Left colon (tissue), 2 donors: ENCODE measurements around the gene SLC47A2. TPM values are rescaled to one million over a fixed set of nuclear protein-coding genes. Genes with fewer than 3 reads are reported as not detected.

ENCODE experiments used
- ATAC-seq: fragments of 200-7000 bp; cut with Tn5 transposase; one replicate; pipeline ENCODE4 v1.9.1; 2020; ENCODE audit warnings: mild to moderate bottlenecking, moderate library complexity
- DNase-seq, 2 donors: peaks; one replicate each; pipeline ENCODE4 v3.0.0-alpha.2; 2020
- intact Hi-C, 2 donors: fragments of 100-400 bp; cut with DNase I in 1 of 2; cut with micrococcal nuclease in 1 of 2; formaldehyde crosslinking; loops; one replicate each; pipeline versions ENCODE4 v1.11.2 to v1.14.0; 2022; cut with DNase I, micrococcal nuclease
- total RNA-seq, 2 donors: library from RNA; stranded (reverse); fragmentation: NEBNext Ultra II Directional; extraction: Animal tissue kit (Norgen Biotek cat#: 25700); gene quantifications; one replicate each; pipeline ENCODE4 v1.2.1, GENCODE V29; 2021
- donor health status: DM: no; HTN: no; CAD: no.
- donor health status: DM: yes; HTN: yes; CAD: no.

Gene SLC47A2
- total RNA-seq, 2 donors from 2014 or later = 0.14 to 0.40 TPM

GRCh38 chr17:19733953-19734526 is 17.7 kb upstream of the SLC47A2 start:
- intact Hi-C loops = no loop called here
- peak; percentile 93 for ATAC-seq
- peak in 1 of 2 donors; percentile 35 for DNase-seq

GRCh38 chr17:19731626-19732025 is 15.2 kb upstream of the SLC47A2 start:
- DNase-seq = no peak
- no peak for ATAC-seq
- intact Hi-C loops = no loop called here

GRCh38 chr17:19730843-19731242 is 14.5 kb upstream of the SLC47A2 start:
- ATAC-seq = no peak
- DNase-seq = no peak
- intact Hi-C loops = no loop called here

GRCh38 chr17:19729900-19730299 is 13.5 kb upstream of the SLC47A2 start:
- no peak for ATAC-seq
- intact Hi-C loops = no loop called here

GRCh38 chr17:19728084-19728495 is 11.7 kb upstream of the SLC47A2 start:
- intact Hi-C loops = no loop called here
- DNase-seq (peak; percentile 80 to 84), ATAC-seq (peak; percentile 43)

More at GRCh38 chr17:19729900-19730299, 13.5 kb upstream of the SLC47A2 start:
- DNase-seq = no peak

GRCh38 chr17:19727501-19728078 is 11.2 kb upstream of the SLC47A2 start:
- DNase-seq (no peak), ATAC-seq (no peak)
- intact Hi-C loops = no loop called here

- ATAC-seq (no peak), DNase-seq (no peak)
- intact Hi-C loops = no loop called here
These were observed 10.4 kb upstream of the SLC47A2 start for GRCh38 chr17:19726631-19727376.

- no peak for ATAC-seq
- intact Hi-C loops = no loop called here
- no peak for DNase-seq
These were observed 9.1 kb upstream of the SLC47A2 start for GRCh38 chr17:19725486-19725885.

- intact Hi-C loops = no loop called here
- ATAC-seq (peak; percentile 77), DNase-seq (peak; percentile 75 to 77)
These were observed 8.4 kb upstream of the SLC47A2 start for GRCh38 chr17:19724501-19725420.

GRCh38 chr17:19723964-19724363 is 7.6 kb upstream of the SLC47A2 start:
- intact Hi-C loops = no loop called here
- no peak for ATAC-seq
- no peak for DNase-seq

- DNase-seq (peak; percentile 47 to 63), ATAC-seq (peak; percentile 64)
- intact Hi-C loops = no loop called here
These were observed 4.4 kb upstream of the SLC47A2 start for GRCh38 chr17:19720631-19721426.

- DNase-seq (no peak), ATAC-seq (no peak)
- intact Hi-C loops = no loop called here
These were observed 3.8 kb upstream of the SLC47A2 start for GRCh38 chr17:19720210-19720475.

- no peak for DNase-seq
- intact Hi-C loops = no loop called here
- ATAC-seq = peak; percentile 64
These were observed 3.2 kb upstream of the SLC47A2 start for GRCh38 chr17:19719355-19720209.

GRCh38 chr17:19718613-19719354 is 2.4 kb upstream of the SLC47A2 start:
- ATAC-seq (no peak), DNase-seq (no peak)
- intact Hi-C loops = no loop called here

- intact Hi-C loops = no loop called here
- ATAC-seq = no peak
- no peak for DNase-seq
These were observed 1.7 kb upstream of the SLC47A2 start for GRCh38 chr17:19718041-19718612.

GRCh38 chr17:19717411-19717908 is 1.1 kb upstream of the SLC47A2 start:
- ATAC-seq = no peak

GRCh38 chr17:19717031-19717360 is 612 bp upstream of the SLC47A2 start:
- ATAC-seq (no peak), DNase-seq (no peak)
- intact Hi-C loops = no loop called here

More at GRCh38 chr17:19717411-19717908, 1.1 kb upstream of the SLC47A2 start:
- no peak for DNase-seq
- intact Hi-C loops = no loop called here
